ENCODE measurements around the gene KLHL9. TPM values are rescaled to one million over a fixed set of nuclear protein-coding genes. Genes with fewer than 3 reads are reported as not detected.

Gene KLHL9
- total RNA-seq (2022; extraction: Qiagen RNA extraction) = 14.5 to 19.6 TPM (median 17.5 TPM) in 5 replicates

DNA sequence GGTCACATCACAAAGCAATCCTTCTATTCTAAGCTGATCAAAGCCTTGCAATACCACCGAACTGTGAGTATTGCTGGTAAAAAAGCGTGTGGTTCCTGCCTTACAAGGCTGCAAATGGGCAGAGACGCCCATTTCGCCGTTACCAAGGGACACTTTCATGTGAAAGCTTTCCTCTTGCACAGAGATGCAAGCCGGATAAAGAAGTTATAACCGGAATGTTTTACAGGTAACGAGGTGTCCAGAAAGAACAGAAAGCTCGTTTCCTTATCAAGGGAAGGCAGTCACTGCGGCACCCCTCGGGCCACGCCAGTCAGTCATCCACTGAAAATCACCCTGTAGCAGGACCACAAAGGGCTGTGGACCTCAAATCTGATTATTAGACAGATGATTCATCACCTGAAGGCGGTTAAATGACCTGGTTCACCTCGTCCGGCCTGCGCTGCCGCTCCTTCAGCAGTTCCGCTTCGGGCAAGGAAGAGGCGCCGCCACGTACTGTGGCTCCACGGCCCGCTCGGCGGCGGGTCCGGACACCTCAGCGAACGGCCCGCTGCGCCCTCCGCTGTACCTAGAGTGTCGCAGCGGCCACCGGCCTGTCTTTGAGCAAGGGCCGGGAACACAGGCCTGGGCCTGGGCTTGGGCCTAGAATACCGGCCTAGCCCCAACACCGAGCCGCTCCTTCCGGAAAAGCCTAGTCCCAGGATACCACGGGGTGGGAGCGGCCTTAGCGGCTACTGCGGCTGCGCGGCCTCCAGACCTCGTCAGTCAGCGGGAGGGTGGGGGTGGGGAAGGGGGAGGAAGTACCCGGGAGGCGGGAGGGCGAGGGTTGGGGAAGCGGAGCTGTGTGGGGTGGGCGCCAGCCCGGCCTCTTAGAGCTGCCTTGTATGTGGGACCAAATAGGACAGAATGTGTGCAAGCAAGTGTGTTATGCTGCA, at the start of gene KLHL9:
KLHL9 (minus strand) TSS at position 704 of the 932 bp plus-strand sequence; CDS start at position 159, 545 bp downstream.

GRCh38 chr9:21367957-21368356, 32.8 kb upstream of the KLHL9 start, which contains the start of gene IFNA13:
IFNA13 (minus strand) TSS chr9:21368057; CDS start chr9:21368010, 47 bp downstream.

DNA sequence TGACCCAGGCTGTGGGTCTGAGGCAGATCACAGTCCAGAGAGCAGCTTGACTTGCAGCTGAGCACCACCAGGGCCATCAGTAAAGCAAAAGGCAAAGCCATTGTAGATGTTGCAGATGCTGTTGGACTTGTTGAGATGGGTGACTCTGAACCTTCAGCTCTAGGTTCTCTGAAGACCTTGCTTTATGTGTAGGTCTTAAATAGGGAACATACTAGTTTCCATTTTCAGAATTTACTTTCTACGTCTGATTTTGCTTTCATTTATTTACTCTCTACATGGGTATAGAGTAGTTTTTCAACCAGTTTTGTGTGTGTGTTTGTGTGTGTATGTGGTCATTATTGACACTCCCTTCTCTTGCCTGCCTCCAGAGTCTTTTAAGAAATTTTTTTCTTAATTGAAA, 15.6 kb upstream of the KLHL9 start, which contains the start of gene IFNA6:
IFNA6 (minus strand) TSS at position 101 of the 400 bp plus-strand sequence; CDS start at position 101, 0 bp downstream.

DNA sequence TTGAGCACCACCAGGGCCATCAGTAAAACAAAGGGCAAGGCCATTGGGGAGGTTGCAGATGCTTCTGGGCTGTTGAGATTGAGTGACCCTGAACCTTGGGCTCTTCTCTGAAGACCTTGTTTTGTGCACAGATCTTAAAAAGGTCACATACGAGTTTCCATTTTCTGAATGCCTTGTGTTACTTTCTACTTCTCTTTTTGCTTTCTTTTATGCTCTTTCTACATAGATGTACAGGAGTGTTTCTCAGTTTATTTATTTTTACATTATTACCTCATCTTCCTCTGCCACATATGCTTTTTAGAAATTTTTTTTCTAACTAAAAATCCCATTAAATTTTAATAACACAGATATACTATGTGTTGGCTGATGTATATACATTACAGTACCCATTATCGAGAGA, 30.0 kb downstream of the KLHL9 start, which contains the start of gene IFNA5:
IFNA5 (minus strand) TSS at position 101 of the 400 bp plus-strand sequence; CDS start at position 44, 57 bp downstream.

Other genes starting within 250 kb of the KLHL9 start
- gene IFNW1, start 193.6 kb downstream of the KLHL9 start, total RNA-seq (2022; extraction: Qiagen RNA extraction) = not detected in 5 replicates
- gene IFNA21, start 168.7 kb downstream of the KLHL9 start, total RNA-seq (2022; extraction: Qiagen RNA extraction) = not detected in 5 replicates
- not detected in 5 replicates for gene IFNA4, start 147.8 kb downstream of the KLHL9 start, total RNA-seq (2022; extraction: Qiagen RNA extraction)
- not detected in 5 replicates for gene IFNA7, start 133.2 kb downstream of the KLHL9 start, total RNA-seq (2022; extraction: Qiagen RNA extraction)
- not detected in 5 replicates for gene IFNA10, start 128.3 kb downstream of the KLHL9 start, total RNA-seq (2022; extraction: Qiagen RNA extraction)
- gene IFNA16, start 118.1 kb downstream of the KLHL9 start, total RNA-seq (2022; extraction: Qiagen RNA extraction) = not detected in 5 replicates
- not detected in 5 replicates for gene IFNA17, start 107.2 kb downstream of the KLHL9 start, total RNA-seq (2022; extraction: Qiagen RNA extraction)
- not detected in 5 replicates for gene IFNA14, start 95.4 kb downstream of the KLHL9 start, total RNA-seq (2022; extraction: Qiagen RNA extraction)
- not detected in 5 replicates for gene IFNA5, start 30.1 kb downstream of the KLHL9 start, total RNA-seq (2022; extraction: Qiagen RNA extraction)
- not detected in 5 replicates for gene IFNA6, start 15.5 kb upstream of the KLHL9 start, total RNA-seq (2022; extraction: Qiagen RNA extraction)
- not detected in 5 replicates for gene IFNA13, start 32.7 kb upstream of the KLHL9 start, total RNA-seq (2022; extraction: Qiagen RNA extraction)
- gene IFNA2, start 50.0 kb upstream of the KLHL9 start, total RNA-seq (2022; extraction: Qiagen RNA extraction) = not detected in 5 replicates
- gene IFNA8, start 73.7 kb upstream of the KLHL9 start, total RNA-seq (2022; extraction: Qiagen RNA extraction) = not detected in 5 replicates
- not detected in 5 replicates for gene IFNA1, start 105.0 kb upstream of the KLHL9 start, total RNA-seq (2022; extraction: Qiagen RNA extraction)
- gene IFNE, start 146.9 kb upstream of the KLHL9 start, total RNA-seq (2022; extraction: Qiagen RNA extraction) = 1.3 to 2.1 TPM (median 1.7 TPM) in 5 replicates